ENCODE data around the gene POLR3A. TPM values are rescaled to one million over a fixed set of nuclear protein-coding genes. Genes with fewer than 3 reads are reported as not detected.

POLR3A gene
- total RNA-seq, 1 donor: 4.8 TPM

DNA sequence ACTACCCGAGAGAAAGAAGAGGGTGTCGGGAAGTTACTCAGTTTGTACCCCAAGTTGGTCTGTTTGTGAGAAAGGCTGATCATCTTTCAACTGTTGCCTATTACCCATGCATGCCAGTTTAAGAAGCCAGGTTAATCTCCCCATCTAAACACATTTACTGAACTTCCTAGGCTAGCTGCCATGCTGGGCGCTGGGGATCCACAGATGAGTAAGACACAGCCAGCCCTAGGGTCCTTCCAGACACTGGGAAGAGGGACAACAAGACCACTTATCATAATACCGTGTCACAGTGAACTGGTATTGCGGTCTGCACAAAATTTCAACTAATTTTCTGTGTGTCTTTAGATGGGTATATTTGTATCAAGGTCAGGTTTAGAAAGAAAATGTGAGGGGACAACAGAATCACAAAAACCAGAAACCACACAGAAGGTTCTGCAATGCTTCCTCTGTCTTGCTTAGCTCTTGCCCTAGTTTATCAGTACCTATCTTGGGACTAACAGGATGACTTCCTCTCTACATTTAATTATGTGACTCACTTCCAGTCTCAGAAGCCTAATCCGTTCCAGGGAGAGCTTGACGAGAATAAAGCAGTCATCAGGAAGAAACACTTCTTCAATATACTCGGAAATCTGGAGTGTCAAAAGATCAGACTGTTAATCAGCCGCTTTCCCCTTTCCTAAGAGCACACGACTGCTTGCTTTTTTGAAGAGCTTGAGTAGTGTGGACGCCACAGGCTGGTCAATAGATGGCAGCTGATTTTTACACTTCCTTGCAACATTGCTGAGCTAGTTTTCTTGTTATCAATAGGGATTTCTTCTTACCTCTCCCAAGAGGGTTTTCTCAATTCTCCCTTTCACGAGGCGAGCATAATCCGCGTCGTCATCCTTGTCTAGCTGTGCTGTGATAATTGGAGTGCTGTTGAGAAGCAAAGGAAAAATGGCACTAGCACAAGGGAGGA lies 45.7 kb downstream of the POLR3A start:
- H3K27me3 ChIP-seq (ENCODE audit: insufficient read depth, low read length): no peaks in the 10 kb centered on the region
- no peaks in the 10 kb centered on the region for H3K9me3 ChIP-seq (ENCODE audit: low read depth, low read length)
- H3K4me3 ChIP-seq (ENCODE audit: low read length): no peak overlapping the region
- no peaks in the 10 kb centered on the region for H3K4me1 ChIP-seq (ENCODE audit: insufficient read depth, low read length)

GRCh38 chr10:77981281-77981680 lies 48.0 kb downstream of the POLR3A start:
- no peaks in the 10 kb centered on the region for H3K9me3 ChIP-seq (ENCODE audit: low read depth, low read length)
- H3K4me1 ChIP-seq (ENCODE audit: insufficient read depth, low read length): no peaks in the 10 kb centered on the region
- H3K4me3 ChIP-seq (ENCODE audit: low read length): no peak overlapping the region
- H3K27me3 ChIP-seq (ENCODE audit: insufficient read depth, low read length): no peaks in the 10 kb centered on the region

- Histone ChIP-seq H3K27me3 (ENCODE audit: insufficient read depth, low read length) (no peaks in the 10 kb centered on the region), H3K9me3 (ENCODE audit: low read depth, low read length) (no peaks in the 10 kb centered on the region), H3K4me3 (ENCODE audit: low read length) (no peak overlapping the region)
These were observed 50.1 kb downstream of the POLR3A start for GRCh38 chr10:77979221-77979620.

GRCh38 chr10:77978360-77978759 lies 51.0 kb downstream of the POLR3A start:
- no peak overlapping the region for H3K4me3 ChIP-seq (ENCODE audit: low read length)
- H3K4me1 ChIP-seq (ENCODE audit: insufficient read depth, low read length): no peaks in the 10 kb centered on the region
- H3K9me3 ChIP-seq (ENCODE audit: low read depth, low read length): no peaks in the 10 kb centered on the region
- no peaks in the 10 kb centered on the region for H3K27me3 ChIP-seq (ENCODE audit: insufficient read depth, low read length)

More at GRCh38 chr10:77979221-77979620, 50.1 kb downstream of the POLR3A start:
- no peaks in the 10 kb centered on the region for H3K4me1 ChIP-seq (ENCODE audit: insufficient read depth, low read length)

- Histone ChIP-seq H3K4me1 (ENCODE audit: insufficient read depth, low read length) (no peaks in the 10 kb centered on the region), H3K4me3 (ENCODE audit: low read length) (no peak overlapping the region), H3K9me3 (ENCODE audit: low read depth, low read length) (no peaks in the 10 kb centered on the region)
These were observed 51.4 kb downstream of the POLR3A start for GRCh38 chr10:77977934-77978333.

GRCh38 chr10:77977016-77977415 lies 52.3 kb downstream of the POLR3A start:
- H3K9me3 ChIP-seq (ENCODE audit: low read depth, low read length): no peaks in the 10 kb centered on the region
- no peaks in the 10 kb centered on the region for H3K4me1 ChIP-seq (ENCODE audit: insufficient read depth, low read length)
- no peaks in the 10 kb centered on the region for H3K27me3 ChIP-seq (ENCODE audit: insufficient read depth, low read length)
- H3K4me3 ChIP-seq (ENCODE audit: low read length): no peak overlapping the region

More at GRCh38 chr10:77977934-77978333, 51.4 kb downstream of the POLR3A start:
- H3K27me3 ChIP-seq (ENCODE audit: insufficient read depth, low read length): no peaks in the 10 kb centered on the region

DNA sequence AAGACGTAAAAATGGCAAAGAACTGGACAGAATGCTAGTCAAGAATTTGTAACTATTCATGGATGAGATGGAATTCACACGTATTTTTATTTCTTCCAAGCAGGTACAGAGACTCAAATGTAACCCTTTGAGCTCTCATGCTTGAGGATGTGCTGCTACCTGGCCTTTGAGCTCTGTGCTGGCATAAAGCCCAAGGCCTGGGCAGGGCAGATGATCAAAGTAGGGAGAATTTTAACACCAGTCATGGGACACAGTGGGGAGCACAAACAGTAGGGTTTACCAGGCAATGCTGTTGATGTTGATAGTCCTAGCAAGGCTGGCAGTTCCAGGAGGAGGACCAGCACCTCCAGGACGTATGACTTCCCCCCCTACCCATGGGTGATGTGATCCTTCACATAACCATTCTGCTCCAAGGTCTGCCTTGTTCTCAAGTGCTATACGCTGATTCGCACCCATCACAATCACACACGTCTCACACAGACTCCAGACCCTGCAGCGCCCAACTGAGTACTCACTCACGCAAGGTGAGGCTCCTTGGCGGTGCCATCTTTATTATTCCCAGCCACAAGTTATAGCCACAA lies 54.1 kb downstream of the POLR3A start:
- peaks cover 6% of the 10 kb centered on the region for H3K4me1 ChIP-seq (ENCODE audit: insufficient read depth, low read length)
- H3K4me3 ChIP-seq (ENCODE audit: low read length): no peak overlapping the region
- no peaks in the 10 kb centered on the region for H3K27me3 ChIP-seq (ENCODE audit: insufficient read depth, low read length)
- no peaks in the 10 kb centered on the region for H3K9me3 ChIP-seq (ENCODE audit: low read depth, low read length)

GRCh38 chr10:77974396-77975074 lies 54.8 kb downstream of the POLR3A start:
- Histone ChIP-seq H3K9me3 (ENCODE audit: low read depth, low read length) (no peaks in the 10 kb centered on the region), H3K4me3 (ENCODE audit: low read length) (no peak overlapping the region), H3K27me3 (ENCODE audit: insufficient read depth, low read length) (no peaks in the 10 kb centered on the region), H3K4me1 (ENCODE audit: insufficient read depth, low read length) (peaks cover 6% of the 10 kb centered on the region)

GRCh38 chr10:77973276-77973675 lies 56.0 kb downstream of the POLR3A start:
- H3K4me3 ChIP-seq (ENCODE audit: low read length): no peak overlapping the region
- H3K4me1 ChIP-seq (ENCODE audit: insufficient read depth, low read length): peaks cover 6% of the 10 kb centered on the region
- no peaks in the 10 kb centered on the region for H3K27me3 ChIP-seq (ENCODE audit: insufficient read depth, low read length)
- no peaks in the 10 kb centered on the region for H3K9me3 ChIP-seq (ENCODE audit: low read depth, low read length)

DNA sequence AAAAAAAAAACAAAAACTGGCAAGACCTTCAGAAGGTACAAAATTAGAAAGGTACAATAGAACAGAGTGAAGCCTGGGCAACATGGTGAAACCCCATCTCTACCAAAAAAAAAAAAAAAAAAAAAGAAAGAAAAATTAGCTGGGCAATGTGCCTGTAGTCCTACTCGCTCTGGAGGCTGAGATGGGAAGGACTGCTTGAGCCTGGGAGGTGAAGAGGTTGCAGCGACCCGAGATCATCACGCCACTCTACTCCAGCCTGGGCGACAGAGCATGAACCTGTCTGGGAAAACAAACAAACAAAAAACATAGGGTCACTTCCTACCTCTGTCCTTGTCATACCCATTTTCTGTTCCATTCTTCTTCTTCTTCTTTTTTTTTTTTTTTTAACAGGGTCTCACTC lies 57.2 kb downstream of the POLR3A start:
- Histone ChIP-seq H3K4me1 (ENCODE audit: insufficient read depth, low read length) (peaks cover 6% of the 10 kb centered on the region), H3K27me3 (ENCODE audit: insufficient read depth, low read length) (no peaks in the 10 kb centered on the region), H3K9me3 (ENCODE audit: low read depth, low read length) (no peaks in the 10 kb centered on the region), H3K4me3 (ENCODE audit: low read length) (no peak overlapping the region)

DNA sequence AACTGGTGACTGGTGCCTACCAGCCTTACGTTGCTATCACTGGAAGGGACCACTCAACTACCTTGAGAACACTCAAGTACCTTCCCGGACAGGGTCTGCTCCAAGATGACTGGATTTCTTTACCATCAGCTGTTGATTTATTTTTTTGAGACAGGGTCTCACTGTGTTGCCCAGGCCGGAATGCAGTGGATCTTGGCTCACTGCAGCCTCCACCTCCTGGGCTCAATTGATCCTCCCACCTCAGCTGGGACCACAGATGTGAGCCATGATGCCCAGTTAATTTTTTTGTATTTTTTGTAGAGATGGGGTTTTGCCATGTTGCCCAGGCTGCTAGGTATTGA lies 57.5 kb downstream of the POLR3A start:
- Histone ChIP-seq H3K4me3 (ENCODE audit: low read length) (no peak overlapping the region), H3K9me3 (ENCODE audit: low read depth, low read length) (no peaks in the 10 kb centered on the region), H3K4me1 (ENCODE audit: insufficient read depth, low read length) (peaks cover 6% of the 10 kb centered on the region)

DNA sequence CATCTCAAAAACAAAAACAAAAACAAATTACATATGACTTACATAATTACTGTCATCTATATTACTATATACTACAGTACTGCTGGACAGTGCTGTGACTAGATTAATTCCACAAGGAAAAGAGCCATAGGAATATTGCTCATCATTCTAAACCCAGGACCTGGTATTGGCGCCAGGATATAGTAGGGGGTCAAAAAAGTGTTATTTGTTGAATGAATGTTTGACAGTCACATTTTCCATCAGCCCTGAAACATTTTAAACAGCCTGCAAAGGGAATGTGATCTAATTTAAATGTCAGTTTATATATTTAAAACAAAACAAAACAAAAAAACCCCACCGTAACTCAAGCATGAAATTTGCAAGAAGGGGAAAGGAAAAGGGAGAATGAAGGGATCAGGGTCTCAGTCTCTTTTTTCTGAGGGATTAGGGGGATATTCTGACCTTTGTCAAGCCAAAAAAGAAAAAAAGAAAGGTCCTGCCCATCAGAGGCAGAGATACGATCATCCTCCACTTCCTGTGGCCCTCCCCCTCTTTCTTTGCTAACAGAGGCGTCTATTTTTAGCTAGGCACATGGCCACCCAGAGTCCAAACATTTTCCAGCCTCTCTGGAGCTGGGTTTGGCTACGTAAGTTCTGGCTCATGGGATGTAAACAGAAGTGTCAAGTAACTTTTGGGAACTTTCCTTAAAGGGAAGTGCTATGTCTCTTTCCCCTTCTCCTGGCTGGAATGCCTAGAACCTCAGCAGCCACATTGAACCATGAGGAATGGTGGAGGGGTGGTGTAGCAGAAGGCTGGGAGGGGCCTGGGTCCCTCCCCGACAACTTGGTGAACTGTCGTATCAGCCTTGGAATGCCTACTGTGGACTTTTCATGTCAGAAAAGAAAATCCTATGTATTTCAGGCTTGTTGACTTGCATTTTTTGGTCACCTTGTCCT lies 58.2 kb downstream of the POLR3A start:
- no peaks in the 10 kb centered on the region for H3K27me3 ChIP-seq (ENCODE audit: insufficient read depth, low read length)
- no peaks in the 10 kb centered on the region for H3K9me3 ChIP-seq (ENCODE audit: low read depth, low read length)
- no peak overlapping the region for H3K4me3 ChIP-seq (ENCODE audit: low read length)
- H3K4me1 ChIP-seq (ENCODE audit: insufficient read depth, low read length): peaks cover 6% of the 10 kb centered on the region

More for the DNA sequence above, 57.5 kb downstream of the POLR3A start:
- no peaks in the 10 kb centered on the region for H3K27me3 ChIP-seq (ENCODE audit: insufficient read depth, low read length)

GRCh38 chr10:77969114-77969513 lies 60.2 kb downstream of the POLR3A start:
- Histone ChIP-seq H3K27me3 (ENCODE audit: insufficient read depth, low read length) (no peaks in the 10 kb centered on the region), H3K9me3 (ENCODE audit: low read depth, low read length) (no peaks in the 10 kb centered on the region), H3K4me3 (ENCODE audit: low read length) (no peak overlapping the region), H3K4me1 (ENCODE audit: insufficient read depth, low read length) (peaks cover 6% of the 10 kb centered on the region)

DNA sequence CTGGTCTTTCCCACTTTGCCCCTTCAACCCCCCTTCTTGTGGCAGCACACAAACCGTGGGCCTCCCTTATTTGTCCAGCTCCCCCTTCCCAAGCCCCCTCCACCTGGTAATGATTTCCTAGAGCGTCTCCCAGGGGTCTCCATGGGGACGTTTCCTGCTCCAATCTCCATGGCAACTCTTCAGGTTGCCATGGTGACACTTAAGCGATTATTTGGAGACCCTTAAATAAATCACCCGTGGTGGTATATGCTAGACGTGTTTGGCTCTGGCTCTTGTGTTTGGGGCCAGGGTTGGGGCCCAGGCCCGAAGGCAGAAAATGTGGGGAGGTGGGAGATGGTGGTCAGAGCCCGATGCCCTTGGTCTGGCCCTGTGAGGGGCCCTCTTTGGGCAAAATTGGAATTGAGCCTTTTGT lies 61.7 kb downstream of the POLR3A start:
- Histone ChIP-seq H3K4me3 (ENCODE audit: low read length) (no peak overlapping the region), H3K4me1 (ENCODE audit: insufficient read depth, low read length) (peaks cover 6% of the 10 kb centered on the region), H3K9me3 (ENCODE audit: low read depth, low read length) (no peaks in the 10 kb centered on the region), H3K27me3 (ENCODE audit: insufficient read depth, low read length) (no peaks in the 10 kb centered on the region)
